Stimulated activated CD8-positive, alpha-beta memory T cell treated with anti-CD3 and anti-CD28 coated beads, Interleukin-7, amount 100 ng/mL, for 48 hours (primary cell): ENCODE measurements around the gene EPB41L4B.
"Not testable (repeated sequence)": the region's sequence is repeated elsewhere in the genome, so short reads cannot be mapped to it uniquely, and the experiment has no call there.

Experiments used
- DNase-seq, 2 donors: peaks; one replicate each; pipeline ENCODE4 v3.0.0-alpha.2; 2020; ENCODE audit warnings: low read depth in 1 of 2; ENCODE audit errors: extremely low read depth in 1 of 2

The EPB41L4B gene

DNA sequence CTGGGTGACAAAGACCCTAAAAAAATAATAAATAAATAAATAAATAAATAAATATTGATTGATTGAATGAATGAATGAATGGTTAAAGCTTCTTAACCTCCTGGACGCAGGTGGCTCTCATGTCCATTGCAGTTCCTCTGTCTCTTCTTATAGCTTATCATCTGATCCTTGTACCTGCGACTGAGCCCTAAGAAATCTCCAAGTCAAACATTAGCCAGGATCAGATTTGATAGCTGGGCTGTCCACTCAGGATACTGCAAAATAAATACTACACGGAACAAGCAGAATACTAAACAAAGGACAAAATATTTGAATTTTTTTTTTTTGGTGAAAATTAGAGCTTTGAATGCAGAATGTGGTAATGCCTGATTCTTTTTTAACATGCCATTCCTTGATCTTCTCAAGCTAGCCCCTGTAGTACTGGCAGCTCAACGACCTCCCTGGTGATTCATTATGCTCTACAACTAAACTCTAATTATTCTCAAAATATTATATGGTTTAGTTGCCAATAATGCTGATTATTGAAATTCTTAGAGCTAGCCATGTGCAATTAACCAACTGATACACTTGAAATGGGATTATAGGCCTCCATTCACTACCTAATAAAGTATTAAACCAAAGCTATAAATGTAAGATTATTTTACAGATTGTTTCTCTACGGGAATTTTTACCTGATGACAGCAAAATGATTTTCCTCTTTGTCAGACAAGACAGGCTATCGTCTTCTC is 191.2 kb downstream of the EPB41L4B start:
- no peak for DNase-seq

- not testable (repeated sequence) for DNase-seq
Observed at GRCh38 chr9:109126671-109127070, 194.2 kb downstream of the EPB41L4B start.

GRCh38 chr9:109124121-109124520 is 196.7 kb downstream of the EPB41L4B start:
- DNase-seq, result no peak

GRCh38 chr9:109122726-109123621 is 197.9 kb downstream of the EPB41L4B start:
- DNase-seq, result no peak
